Sigmoid colon (tissue), 7 donors: ENCODE results near the gene PLA1A. TPM values are rescaled to one million over a fixed set of nuclear protein-coding genes. Genes with fewer than 3 reads are reported as not detected.

Source experiments
- DNase-seq: peaks from one replicate; pipeline ENCODE4 v3.0.0-alpha.2; 2019
- H3K27ac ChIP-seq, 4 donors: fragments of 200-600 bp; sonication (generic); one replicate each; pipeline ENCODE4 v1.5.1; 2016 to 2019; ENCODE audit warnings: mild to moderate bottlenecking in 1 of 4
- H3K27me3 ChIP-seq, 3 donors: fragments of 200-600 bp; sonication (generic); one replicate each; pipeline ENCODE4 v1.5.1; 2019; ENCODE audit warnings: mild to moderate bottlenecking in 1 of 3
- H3K36me3 ChIP-seq, 4 donors: fragments of 200-600 bp; sonication (generic); one replicate each; pipeline ENCODE4 v1.5.1; 2016 to 2019
- H3K4me1 ChIP-seq, 4 donors: fragments of 200-600 bp; sonication (generic); one replicate each; pipeline ENCODE4 v1.5.1; 2017 to 2019
- H3K4me3 ChIP-seq, 4 donors: fragments of 200-600 bp; sonication (generic); one replicate each; pipeline ENCODE4 v1.5.1; 2017 to 2019; ENCODE audit warnings: mild to moderate bottlenecking in 2 of 4, moderate library complexity in 1 of 4
- H3K9me3 ChIP-seq, 4 donors: fragments of 200-600 bp in 3 of 4; sonication (generic) in 3 of 4; one replicate each; pipeline versions ENCODE4 v1.5.1 to v1.6.1; 2013 to 2019
- EP300 ChIP-seq, 4 donors: sonication (generic); formaldehyde crosslinking; IDR thresholded peaks; one replicate each; pipeline ENCODE4 v1.6.1; 2017; ENCODE audit warnings: antibody characterized with exemption in 4 of 4
- POLR2A ChIP-seq, 2 donors: fragments of 450-650 bp; IDR thresholded peaks; one replicate each; pipeline ENCODE4 v1.6.1; 2016; ENCODE audit warnings: antibody characterized with exemption in 2 of 2, mild to moderate bottlenecking in 2 of 2, moderate library complexity in 2 of 2
- POLR2AphosphoS5 ChIP-seq, 4 donors: sonication (generic); formaldehyde crosslinking; IDR thresholded peaks; one replicate each; pipeline ENCODE4 v1.6.1; 2017; ENCODE audit warnings: antibody characterized with exemption in 4 of 4
- WGBS, 2 donors: extraction: QIAGEN DNeasy Blood & Tissue Kit; methylation state at CpG; one replicate each; pipeline ENCODE4 v1.1.7; 2013; 5-methylcytosine and 5-hydroxymethylcytosine counted together
- intact Hi-C: fragments of 100-400 bp; cut with DNase I; formaldehyde crosslinking; loops from one replicate; pipeline ENCODE4 v1.15.1; 2023
- polyA plus RNA-seq, 3 donors: library from polyadenylated mRNA; stranded (reverse); fragments of 200-250 nt; gene quantifications; one replicate each; pipeline ENCODE4 v1.2.3, GENCODE V29; 2013
- total RNA-seq, 4 donors: library from RNA; depleted of rRNA; stranded (reverse); fragments of >200 nt; gene quantifications; one replicate each; pipeline ENCODE4 v1.1.0, GENCODE V29; 2016
- TF ChIP-seq, protein P1 (sequence below), 4 experiments: fragments of 450-650 bp in 3 of 4; fragments of 200-600 bp in 1 of 4; IDR thresholded peaks; one replicate each; pipeline ENCODE4 v1.5.1; 2016 to 2019; ENCODE audit warnings: antibody characterized with exemption in 4 of 4, mild to moderate bottlenecking in 3 of 4, moderate library complexity in 2 of 4
- donor health status: healthy with polysubstance abuse.
- donor health status: Bipolar disorder and iron deficiency.
- donor health status: healthy.

Gene PLA1A
- total and polyA plus RNA-seq, 7 donors: 0.69 to 4.6 (median 2.1) TPM; not detected in 1

DNA sequence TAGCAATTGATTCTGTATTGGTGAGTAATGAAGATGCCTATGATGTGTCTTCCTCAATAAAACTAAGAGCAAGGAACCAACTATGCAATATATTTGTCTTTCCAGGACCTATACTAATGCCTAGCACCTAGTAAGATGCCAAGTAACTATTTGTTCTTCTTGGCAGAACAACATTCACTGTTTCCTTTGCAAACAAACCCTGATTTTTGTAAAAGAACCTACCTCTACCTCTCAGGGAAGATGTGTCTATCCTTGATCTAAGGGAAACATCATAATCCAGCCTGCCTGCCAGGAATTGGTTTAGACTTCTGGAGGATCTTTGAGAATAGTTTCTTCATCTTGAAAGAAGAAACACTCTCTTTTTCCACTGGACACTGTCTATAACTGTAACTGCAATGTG is 22.2 kb upstream of the PLA1A start:
- intact Hi-C loops: loop anchor here (5.0 kb wide), 2 partner anchors 57 to 87 kb away; partner anchors contain the start of gene POPDC2
- Histone ChIP-seq H3K4me3 (no peak overlapping the region), H3K9me3 (no peaks in the 10 kb centered on the region), H3K27me3 (no peaks in the 10 kb centered on the region), H3K36me3 (no peaks in the 10 kb centered on the region), H3K4me1 (peaks cover 0 to 15% (median 8%) of the 10 kb centered on the region in 4 donors), H3K27ac (no peak overlapping the region)
- TF ChIP-seq POLR2A (IDR thresholded peaks at IDR 0.05) (no peak), EP300 (IDR thresholded peaks at IDR 0.05) (no peak), POLR2AphosphoS5 (IDR thresholded peaks at IDR 0.05) (no peak)
- TF ChIP-seq, protein P1, sequence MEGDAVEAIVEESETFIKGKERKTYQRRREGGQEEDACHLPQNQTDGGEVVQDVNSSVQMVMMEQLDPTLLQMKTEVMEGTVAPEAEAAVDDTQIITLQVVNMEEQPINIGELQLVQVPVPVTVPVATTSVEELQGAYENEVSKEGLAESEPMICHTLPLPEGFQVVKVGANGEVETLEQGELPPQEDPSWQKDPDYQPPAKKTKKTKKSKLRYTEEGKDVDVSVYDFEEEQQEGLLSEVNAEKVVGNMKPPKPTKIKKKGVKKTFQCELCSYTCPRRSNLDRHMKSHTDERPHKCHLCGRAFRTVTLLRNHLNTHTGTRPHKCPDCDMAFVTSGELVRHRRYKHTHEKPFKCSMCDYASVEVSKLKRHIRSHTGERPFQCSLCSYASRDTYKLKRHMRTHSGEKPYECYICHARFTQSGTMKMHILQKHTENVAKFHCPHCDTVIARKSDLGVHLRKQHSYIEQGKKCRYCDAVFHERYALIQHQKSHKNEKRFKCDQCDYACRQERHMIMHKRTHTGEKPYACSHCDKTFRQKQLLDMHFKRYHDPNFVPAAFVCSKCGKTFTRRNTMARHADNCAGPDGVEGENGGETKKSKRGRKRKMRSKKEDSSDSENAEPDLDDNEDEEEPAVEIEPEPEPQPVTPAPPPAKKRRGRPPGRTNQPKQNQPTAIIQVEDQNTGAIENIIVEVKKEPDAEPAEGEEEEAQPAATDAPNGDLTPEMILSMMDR (IDR thresholded peaks at IDR 0.05): no peak
- no peak for DNase-seq

DNA sequence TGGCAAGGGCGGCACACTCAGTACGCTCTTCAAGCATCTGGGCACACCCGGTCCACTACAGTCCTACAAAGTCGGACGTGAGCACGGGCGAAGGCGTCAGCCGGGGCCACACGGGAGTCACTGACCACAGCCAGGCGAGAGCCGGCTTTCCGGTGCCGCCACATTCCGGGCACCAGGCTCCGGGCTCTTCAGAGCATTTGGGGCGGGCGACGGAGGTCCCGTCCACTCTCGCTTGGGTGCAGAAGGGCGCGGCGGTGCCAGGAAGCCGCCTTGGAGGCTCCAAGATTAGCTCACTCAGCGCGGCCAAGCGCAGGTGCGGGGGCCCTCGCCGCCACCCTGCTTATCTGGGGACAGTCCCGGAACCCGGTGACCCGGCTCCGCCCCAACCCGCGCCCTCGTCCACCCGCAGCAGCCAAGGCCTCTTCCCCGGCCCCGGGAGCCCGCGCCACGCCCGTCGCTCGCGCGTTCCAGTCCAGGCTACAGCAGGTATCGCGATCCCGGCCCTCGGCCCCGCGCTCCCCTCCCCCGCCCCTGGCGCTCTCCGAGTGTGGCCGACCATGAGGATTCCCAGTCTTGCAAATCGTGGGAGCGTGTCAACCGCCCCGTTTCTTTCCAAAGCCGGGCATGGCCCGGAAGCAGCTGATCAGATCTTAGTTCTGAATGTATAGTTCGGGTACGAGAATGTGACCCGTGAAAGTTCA is 18.2 kb upstream of the PLA1A start, which contains the start of gene ADPRH:
Gene ADPRH (plus strand): TSS at position 127 of the 701 bp plus-strand sequence. CDS start 2,678 bp downstream, outside the sequence.
- intact Hi-C loops: loop anchor here (2.0 to 5.0 kb wide), 3 partner anchors 53 to 97 kb away; partner anchors contain the start of genes COX17 and POPDC2
- H3K27ac ChIP-seq: peak within 1 kb of the TSS; percentile 90 to 95 (median 92)
- WGBS, 2 donors: 1% methylated on average over 68 of the region's 68 CpGs
- H3K27me3 ChIP-seq: no peaks in the 10 kb centered on the region
- peak in 2 of 4 donors; percentile 59 to 75 for TF ChIP-seq POLR2AphosphoS5 (IDR thresholded peaks at IDR 0.05)
- TF ChIP-seq EP300 (IDR thresholded peaks at IDR 0.05): no peak
- DNase-seq: peak; percentile 85
- peaks cover 0 to 18% (median 10%) of the 10 kb centered on the region in 4 donors for H3K4me1 ChIP-seq
- peak within 1 kb of the TSS; percentile 53 to 75 (median 68) for H3K4me3 ChIP-seq
- no peaks in the 10 kb centered on the region for H3K9me3 ChIP-seq
- no peaks in the 10 kb centered on the region for H3K36me3 ChIP-seq

DNA sequence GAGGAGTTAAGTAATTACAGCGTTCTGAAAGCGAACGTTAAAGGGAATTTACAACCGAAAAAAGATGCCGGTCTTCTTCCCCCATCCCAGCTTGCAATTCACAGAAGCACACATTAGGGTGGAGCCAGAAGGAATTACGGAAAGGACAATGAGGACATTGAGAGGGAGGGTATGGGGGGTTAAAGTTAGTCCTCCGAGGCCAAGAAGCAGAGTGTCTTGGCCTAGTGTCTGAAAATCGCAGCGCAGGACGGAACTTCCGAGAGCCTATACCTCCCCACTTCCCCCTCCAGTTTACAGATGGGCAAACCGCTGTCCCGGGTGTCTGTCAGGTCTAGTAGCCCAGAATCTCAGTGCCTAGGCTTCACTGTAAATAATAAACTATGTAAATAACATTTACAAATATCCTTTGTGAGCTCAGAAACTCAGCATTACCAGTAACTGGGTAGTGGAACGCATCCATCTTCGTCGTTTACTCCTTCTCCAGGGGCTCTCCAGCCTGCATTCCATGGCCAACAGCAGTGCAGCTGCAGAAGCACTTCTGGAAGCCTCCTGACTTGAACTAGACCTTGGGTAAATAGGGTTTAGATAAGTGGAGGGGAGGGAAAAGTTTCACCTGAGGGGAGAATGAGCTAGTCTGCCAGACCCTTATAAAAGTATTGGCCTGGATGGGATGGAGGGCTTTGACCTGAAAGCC is 17.5 kb upstream of the PLA1A start:
- peak; percentile 68 for DNase-seq
- intact Hi-C loops: no loop called here
- no peaks in the 10 kb centered on the region for H3K9me3 ChIP-seq

DNA sequence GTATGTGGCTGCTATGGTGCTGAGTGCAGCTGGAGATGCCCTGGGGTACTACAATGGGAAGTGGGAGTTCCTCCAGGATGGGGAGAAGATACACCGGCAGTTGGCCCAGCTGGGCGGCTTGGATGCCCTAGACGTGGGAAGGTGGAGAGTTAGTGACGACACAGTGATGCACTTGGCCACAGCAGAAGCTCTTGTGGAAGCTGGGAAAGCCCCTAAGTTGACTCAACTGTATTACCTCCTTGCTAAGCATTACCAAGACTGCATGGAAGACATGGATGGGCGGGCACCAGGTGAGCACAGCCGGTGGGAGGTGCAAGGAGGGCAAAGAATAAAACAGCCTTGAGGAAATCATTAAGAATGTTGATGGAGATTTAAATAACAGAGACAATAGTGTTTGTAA is 15.5 kb upstream of the PLA1A start:
- Histone ChIP-seq H3K4me1 (peaks cover 0 to 18% (median 10%) of the 10 kb centered on the region in 4 donors), H3K9me3 (no peaks in the 10 kb centered on the region), H3K36me3 (peaks cover 0 to 9% (median 0%) of the 10 kb centered on the region in 4 donors), H3K27me3 (no peaks in the 10 kb centered on the region), H3K4me3 (no peak overlapping the region), H3K27ac (no peak overlapping the region)
- no peak for DNase-seq
- intact Hi-C loops: no loop called here
- 83 to 89% methylated on average over 6 of the region's 6 CpGs for WGBS, 2 donors
- no peak for TF ChIP-seq POLR2AphosphoS5 (IDR thresholded peaks at IDR 0.05)
- TF ChIP-seq EP300 (IDR thresholded peaks at IDR 0.05): no peak
- TF ChIP-seq, protein P1 (IDR thresholded peaks at IDR 0.05): no peak
- no peak for TF ChIP-seq POLR2A (IDR thresholded peaks at IDR 0.05)

More for the DNA sequence above, 17.5 kb upstream of the PLA1A start:
- peak overlapping the region; percentile 53 to 75 (median 68) for H3K4me3 ChIP-seq
- no peak for TF ChIP-seq POLR2AphosphoS5 (IDR thresholded peaks at IDR 0.05)
- TF ChIP-seq, protein P1 (IDR thresholded peaks at IDR 0.05): peak in 1 of 4 experiments; percentile 26
- peak overlapping the region; percentile 90 to 95 (median 92) for H3K27ac ChIP-seq
- WGBS, 2 donors: 25 to 38% methylated on average over 16 of the region's 16 CpGs
- no peaks in the 10 kb centered on the region for H3K36me3 ChIP-seq
- peaks cover 0 to 18% (median 10%) of the 10 kb centered on the region in 4 donors for H3K4me1 ChIP-seq
- no peaks in the 10 kb centered on the region for H3K27me3 ChIP-seq

DNA sequence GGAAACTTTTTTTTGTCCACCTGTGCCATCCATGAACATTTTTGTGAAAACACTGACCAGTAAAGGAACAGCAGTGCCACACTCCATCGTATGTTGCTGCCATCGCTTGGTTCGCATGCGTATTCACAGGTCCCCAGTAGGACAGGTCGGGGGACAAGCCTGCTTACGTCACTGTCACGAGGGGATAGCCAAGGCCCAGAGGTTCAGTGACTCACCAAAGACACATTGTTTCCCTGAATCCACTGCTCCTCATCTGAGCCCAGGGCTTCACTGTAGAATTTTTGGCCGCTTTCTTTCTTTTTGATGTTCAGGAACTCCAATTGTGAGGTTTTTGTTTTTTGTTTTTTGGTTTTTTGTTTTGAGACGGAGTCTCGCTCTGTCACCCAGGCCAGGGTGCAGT is 12.5 kb upstream of the PLA1A start:
- 95 to 96% methylated on average over 10 of the region's 10 CpGs for WGBS, 2 donors
- Histone ChIP-seq H3K27me3 (no peaks in the 10 kb centered on the region), H3K36me3 (peaks cover 0 to 15% (median 0%) of the 10 kb centered on the region in 4 donors), H3K4me3 (no peak overlapping the region), H3K4me1 (peaks cover 0 to 7% (median 3%) of the 10 kb centered on the region in 4 donors), H3K9me3 (no peaks in the 10 kb centered on the region), H3K27ac (no peak overlapping the region)
- TF ChIP-seq EP300 (IDR thresholded peaks at IDR 0.05) (no peak), POLR2AphosphoS5 (IDR thresholded peaks at IDR 0.05) (no peak), POLR2A (IDR thresholded peaks at IDR 0.05) (no peak)
- TF ChIP-seq, protein P1 (IDR thresholded peaks at IDR 0.05): no peak
- intact Hi-C loops: no loop called here
- no peak for DNase-seq
